ENCODE measurements around the gene CHST12.
A peak's percentile ranks its signal among the peaks of the same experiment; 100 is the strongest.

CHST12 gene

GRCh38 chr7:2388637-2388954, 14.8 kb upstream of the CHST12 start:
- TF ChIP-seq FOXP2 (optimal IDR thresholded peaks at IDR 0.05; ENCODE audit: borderline replicate concordance, extremely low read depth, extremely low read length, insufficient read depth) (no peak), SIN3A (IDR thresholded peaks at IDR 0.05; ENCODE audit: borderline replicate concordance, insufficient read depth, low read length) (no peak), POLR2AphosphoS5 (IDR thresholded peaks at IDR 0.05; ENCODE audit: low read depth, low read length) (no peak), TAF1 (IDR thresholded peaks at IDR 0.05; ENCODE audit: borderline replicate concordance, insufficient read depth, low read length) (no peak)
- TF ChIP-seq, protein P1, sequence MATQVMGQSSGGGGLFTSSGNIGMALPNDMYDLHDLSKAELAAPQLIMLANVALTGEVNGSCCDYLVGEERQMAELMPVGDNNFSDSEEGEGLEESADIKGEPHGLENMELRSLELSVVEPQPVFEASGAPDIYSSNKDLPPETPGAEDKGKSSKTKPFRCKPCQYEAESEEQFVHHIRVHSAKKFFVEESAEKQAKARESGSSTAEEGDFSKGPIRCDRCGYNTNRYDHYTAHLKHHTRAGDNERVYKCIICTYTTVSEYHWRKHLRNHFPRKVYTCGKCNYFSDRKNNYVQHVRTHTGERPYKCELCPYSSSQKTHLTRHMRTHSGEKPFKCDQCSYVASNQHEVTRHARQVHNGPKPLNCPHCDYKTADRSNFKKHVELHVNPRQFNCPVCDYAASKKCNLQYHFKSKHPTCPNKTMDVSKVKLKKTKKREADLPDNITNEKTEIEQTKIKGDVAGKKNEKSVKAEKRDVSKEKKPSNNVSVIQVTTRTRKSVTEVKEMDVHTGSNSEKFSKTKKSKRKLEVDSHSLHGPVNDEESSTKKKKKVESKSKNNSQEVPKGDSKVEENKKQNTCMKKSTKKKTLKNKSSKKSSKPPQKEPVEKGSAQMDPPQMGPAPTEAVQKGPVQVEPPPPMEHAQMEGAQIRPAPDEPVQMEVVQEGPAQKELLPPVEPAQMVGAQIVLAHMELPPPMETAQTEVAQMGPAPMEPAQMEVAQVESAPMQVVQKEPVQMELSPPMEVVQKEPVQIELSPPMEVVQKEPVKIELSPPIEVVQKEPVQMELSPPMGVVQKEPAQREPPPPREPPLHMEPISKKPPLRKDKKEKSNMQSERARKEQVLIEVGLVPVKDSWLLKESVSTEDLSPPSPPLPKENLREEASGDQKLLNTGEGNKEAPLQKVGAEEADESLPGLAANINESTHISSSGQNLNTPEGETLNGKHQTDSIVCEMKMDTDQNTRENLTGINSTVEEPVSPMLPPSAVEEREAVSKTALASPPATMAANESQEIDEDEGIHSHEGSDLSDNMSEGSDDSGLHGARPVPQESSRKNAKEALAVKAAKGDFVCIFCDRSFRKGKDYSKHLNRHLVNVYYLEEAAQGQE (IDR thresholded peaks at IDR 0.05; ENCODE audit: insufficient read depth in 1 of 2, low read depth in 2 of 2, low read length in 2 of 2): no peak

GRCh38 chr7:2390020-2390816, 13.2 kb upstream of the CHST12 start:
- TF ChIP-seq FOXP2 (optimal IDR thresholded peaks at IDR 0.05; ENCODE audit: borderline replicate concordance, extremely low read depth, extremely low read length, insufficient read depth): peak; percentile 22

DNA sequence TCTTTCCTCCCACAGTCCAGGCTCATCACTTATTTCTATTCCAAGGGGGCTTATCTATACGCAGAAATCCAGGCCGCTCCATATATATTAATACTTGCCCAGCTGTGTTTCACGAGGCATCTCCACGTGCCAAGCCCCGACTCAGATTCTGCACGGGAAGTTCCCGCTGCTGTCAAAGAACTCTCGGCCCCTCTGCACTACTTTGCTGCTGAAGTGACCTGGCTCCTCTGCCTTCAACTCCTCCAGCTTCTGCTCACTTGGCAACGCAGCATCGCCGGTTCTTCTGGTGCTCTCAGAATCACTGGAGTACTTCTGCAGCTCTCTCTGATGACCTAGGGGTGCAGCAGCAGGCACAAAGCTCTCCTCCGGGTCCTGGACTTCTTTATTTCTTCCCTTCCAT, 9.7 kb upstream of the CHST12 start:
- TF ChIP-seq TAF1 (IDR thresholded peaks at IDR 0.05; ENCODE audit: borderline replicate concordance, insufficient read depth, low read length): no peak
- TF ChIP-seq, protein P1 (IDR thresholded peaks at IDR 0.05; ENCODE audit: insufficient read depth in 1 of 2, low read depth in 2 of 2, low read length in 2 of 2): no peak
- no peak for TF ChIP-seq SIN3A (IDR thresholded peaks at IDR 0.05; ENCODE audit: borderline replicate concordance, insufficient read depth, low read length)

- TF ChIP-seq POLR2AphosphoS5 (IDR thresholded peaks at IDR 0.05; ENCODE audit: low read depth, low read length) (no peak), SIN3A (IDR thresholded peaks at IDR 0.05; ENCODE audit: borderline replicate concordance, insufficient read depth, low read length) (no peak), TAF1 (IDR thresholded peaks at IDR 0.05; ENCODE audit: borderline replicate concordance, insufficient read depth, low read length) (no peak), FOXP2 (optimal IDR thresholded peaks at IDR 0.05; ENCODE audit: borderline replicate concordance, extremely low read depth, extremely low read length, insufficient read depth) (no peak)
- TF ChIP-seq, protein P1 (IDR thresholded peaks at IDR 0.05; ENCODE audit: insufficient read depth in 1 of 2, low read depth in 2 of 2, low read length in 2 of 2): no peak
Observed at GRCh38 chr7:2394566-2395082, 8.8 kb upstream of the CHST12 start.

GRCh38 chr7:2398506-2398905, 4.9 kb upstream of the CHST12 start:
- TF ChIP-seq POLR2AphosphoS5 (IDR thresholded peaks at IDR 0.05; ENCODE audit: low read depth, low read length) (no peak), TAF1 (IDR thresholded peaks at IDR 0.05; ENCODE audit: borderline replicate concordance, insufficient read depth, low read length) (no peak)

DNA sequence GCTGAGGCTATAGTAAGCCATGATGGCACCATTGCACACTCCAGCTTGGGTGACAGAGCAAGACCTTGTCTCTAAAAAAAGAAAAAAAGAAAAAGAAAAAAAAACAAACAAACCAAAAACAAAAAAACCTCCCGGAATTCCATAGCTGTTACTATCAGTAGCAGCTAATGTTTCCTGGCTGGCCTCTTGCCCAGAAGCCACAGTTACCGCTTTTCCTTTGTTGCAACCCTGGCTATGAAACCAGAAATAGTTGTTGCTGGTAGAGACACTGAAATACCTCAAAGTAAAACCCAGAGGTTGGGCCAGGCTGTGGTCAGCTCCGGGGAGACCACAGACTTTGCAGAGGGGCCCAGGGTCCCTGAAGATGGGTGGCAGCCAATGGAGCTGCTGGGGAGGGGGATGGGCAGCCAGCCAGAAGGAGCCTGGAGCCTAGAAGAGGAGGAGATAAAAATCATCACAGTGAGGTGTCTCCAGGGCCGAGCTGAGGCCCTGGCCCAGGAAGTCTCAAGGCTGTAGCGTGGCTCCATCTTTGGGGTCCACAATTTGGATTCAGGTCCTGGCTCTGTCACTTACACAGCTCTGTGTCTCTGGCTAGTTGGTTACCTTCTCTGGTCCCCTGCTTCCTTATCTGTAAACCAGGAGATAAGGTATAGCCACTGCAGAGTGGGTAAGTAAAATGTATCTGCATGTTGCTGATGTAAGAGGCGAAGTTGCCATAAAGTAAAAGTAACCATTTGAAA, 3.4 kb upstream of the CHST12 start:
- TF ChIP-seq, protein P1 (IDR thresholded peaks at IDR 0.05; ENCODE audit: insufficient read depth in 1 of 2, low read depth in 2 of 2, low read length in 2 of 2): no peak
- no peak for TF ChIP-seq SIN3A (IDR thresholded peaks at IDR 0.05; ENCODE audit: borderline replicate concordance, insufficient read depth, low read length)
- TF ChIP-seq POLR2AphosphoS5 (IDR thresholded peaks at IDR 0.05; ENCODE audit: low read depth, low read length): no peak
- no peak for TF ChIP-seq TAF1 (IDR thresholded peaks at IDR 0.05; ENCODE audit: borderline replicate concordance, insufficient read depth, low read length)
- no peak for TF ChIP-seq FOXP2 (optimal IDR thresholded peaks at IDR 0.05; ENCODE audit: borderline replicate concordance, extremely low read depth, extremely low read length, insufficient read depth)

All from PFSK-1 (cell line).